ENCODE data around the gene TTLL6.

Gene TTLL6

GRCh38 chr17:48746916-48747444 lies 70.0 kb downstream of the TTLL6 start:
- Histone ChIP-seq H3K79me2 (ENCODE audit: low read length) (no peaks in the 10 kb centered on the region), H3K4me3 (ENCODE audit: low read length) (no peak overlapping the region), H2AFZ (ENCODE audit: low read depth, low read length) (no peak overlapping the region), H3K9me3 (ENCODE audit: insufficient read depth, low read length) (no peaks in the 10 kb centered on the region), H3K27ac (ENCODE audit: low read length) (no peak overlapping the region), H3K36me3 (replicated peaks; ENCODE audit: low read depth, low read length) (no peaks in the 10 kb centered on the region), H3K4me2 (ENCODE audit: low read length) (no peak overlapping the region), H4K20me1 (ENCODE audit: insufficient read depth, low read length) (no peaks in the 10 kb centered on the region), H3K4me1 (ENCODE audit: low read length) (peaks cover 13% of the 10 kb centered on the region), H3K9ac (ENCODE audit: low read length) (no peak overlapping the region), H3K27me3 (ENCODE audit: low read depth, low read length) (peaks cover 45% of the 10 kb centered on the region)
- TF ChIP-seq EZH2phosphoT487 (IDR thresholded peaks at IDR 0.05; ENCODE audit: low read depth) = no peak
- TF ChIP-seq, protein P1, sequence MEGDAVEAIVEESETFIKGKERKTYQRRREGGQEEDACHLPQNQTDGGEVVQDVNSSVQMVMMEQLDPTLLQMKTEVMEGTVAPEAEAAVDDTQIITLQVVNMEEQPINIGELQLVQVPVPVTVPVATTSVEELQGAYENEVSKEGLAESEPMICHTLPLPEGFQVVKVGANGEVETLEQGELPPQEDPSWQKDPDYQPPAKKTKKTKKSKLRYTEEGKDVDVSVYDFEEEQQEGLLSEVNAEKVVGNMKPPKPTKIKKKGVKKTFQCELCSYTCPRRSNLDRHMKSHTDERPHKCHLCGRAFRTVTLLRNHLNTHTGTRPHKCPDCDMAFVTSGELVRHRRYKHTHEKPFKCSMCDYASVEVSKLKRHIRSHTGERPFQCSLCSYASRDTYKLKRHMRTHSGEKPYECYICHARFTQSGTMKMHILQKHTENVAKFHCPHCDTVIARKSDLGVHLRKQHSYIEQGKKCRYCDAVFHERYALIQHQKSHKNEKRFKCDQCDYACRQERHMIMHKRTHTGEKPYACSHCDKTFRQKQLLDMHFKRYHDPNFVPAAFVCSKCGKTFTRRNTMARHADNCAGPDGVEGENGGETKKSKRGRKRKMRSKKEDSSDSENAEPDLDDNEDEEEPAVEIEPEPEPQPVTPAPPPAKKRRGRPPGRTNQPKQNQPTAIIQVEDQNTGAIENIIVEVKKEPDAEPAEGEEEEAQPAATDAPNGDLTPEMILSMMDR (IDR thresholded peaks at IDR 0.05; ENCODE audit: low read depth, low read length) = no peak

GRCh38 chr17:48745381-48746275 lies 71.4 kb downstream of the TTLL6 start:
- H3K4me3 ChIP-seq (ENCODE audit: low read length) = no peak overlapping the region
- H3K79me2 ChIP-seq (ENCODE audit: low read length) = no peaks in the 10 kb centered on the region
- no peak overlapping the region for H3K9ac ChIP-seq (ENCODE audit: low read length)
- TF ChIP-seq EZH2phosphoT487 (IDR thresholded peaks at IDR 0.05; ENCODE audit: low read depth) = no peak
- TF ChIP-seq, protein P1 (IDR thresholded peaks at IDR 0.05; ENCODE audit: low read depth, low read length) = no peak
- no peak overlapping the region for H3K27ac ChIP-seq (ENCODE audit: low read length)
- peak overlapping the region; percentile 41 for H3K4me2 ChIP-seq (ENCODE audit: low read length)
- H3K9me3 ChIP-seq (ENCODE audit: insufficient read depth, low read length) = no peaks in the 10 kb centered on the region
- no peak overlapping the region for H2AFZ ChIP-seq (ENCODE audit: low read depth, low read length)
- H4K20me1 ChIP-seq (ENCODE audit: insufficient read depth, low read length) = no peaks in the 10 kb centered on the region
- peaks cover 13% of the 10 kb centered on the region for H3K4me1 ChIP-seq (ENCODE audit: low read length)
- no peaks in the 10 kb centered on the region for H3K36me3 ChIP-seq (replicated peaks; ENCODE audit: low read depth, low read length)
- peaks cover 45% of the 10 kb centered on the region for H3K27me3 ChIP-seq (ENCODE audit: low read depth, low read length)

DNA sequence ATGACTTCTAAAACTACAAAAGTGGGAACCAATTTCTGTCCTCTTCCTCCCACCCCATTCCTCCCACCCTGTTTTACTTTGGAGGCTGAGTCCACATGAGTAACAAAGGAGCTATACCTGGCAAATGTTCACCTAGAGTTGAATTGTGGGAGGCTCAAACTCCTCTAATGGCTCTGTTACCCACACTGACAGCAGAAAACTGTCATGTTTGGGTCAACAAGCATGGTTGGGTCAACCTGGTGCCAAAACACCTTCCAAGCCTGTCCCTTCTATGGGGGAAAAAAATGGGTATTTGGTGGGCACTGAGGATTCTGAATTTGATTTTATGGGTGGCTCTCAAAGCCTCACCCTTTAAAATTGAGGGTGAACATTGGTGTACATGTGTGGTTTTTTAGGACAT lies 76.5 kb downstream of the TTLL6 start:
- Histone ChIP-seq H3K27ac (ENCODE audit: low read length) (no peak overlapping the region), H3K36me3 (replicated peaks; ENCODE audit: low read depth, low read length) (no peaks in the 10 kb centered on the region), H2AFZ (ENCODE audit: low read depth, low read length) (no peak overlapping the region), H3K4me2 (ENCODE audit: low read length) (no peak overlapping the region), H4K20me1 (ENCODE audit: insufficient read depth, low read length) (no peaks in the 10 kb centered on the region), H3K9me3 (ENCODE audit: insufficient read depth, low read length) (no peaks in the 10 kb centered on the region), H3K9ac (ENCODE audit: low read length) (no peak overlapping the region), H3K4me3 (ENCODE audit: low read length) (no peak overlapping the region), H3K79me2 (ENCODE audit: low read length) (no peaks in the 10 kb centered on the region), H3K27me3 (ENCODE audit: low read depth, low read length) (peaks cover 59% of the 10 kb centered on the region), H3K4me1 (ENCODE audit: low read length) (peaks cover 6% of the 10 kb centered on the region)
- no peak for TF ChIP-seq EZH2phosphoT487 (IDR thresholded peaks at IDR 0.05; ENCODE audit: low read depth)
- TF ChIP-seq, protein P1 (IDR thresholded peaks at IDR 0.05; ENCODE audit: low read depth, low read length) = no peak

GRCh38 chr17:48738803-48739526 lies 78.1 kb downstream of the TTLL6 start:
- Histone ChIP-seq H3K4me2 (ENCODE audit: low read length) (no peak overlapping the region), H3K4me1 (ENCODE audit: low read length) (no peaks in the 10 kb centered on the region), H3K79me2 (ENCODE audit: low read length) (no peaks in the 10 kb centered on the region), H3K36me3 (replicated peaks; ENCODE audit: low read depth, low read length) (no peaks in the 10 kb centered on the region), H3K9ac (ENCODE audit: low read length) (no peak overlapping the region), H3K4me3 (ENCODE audit: low read length) (no peak overlapping the region), H4K20me1 (ENCODE audit: insufficient read depth, low read length) (no peaks in the 10 kb centered on the region), H3K9me3 (ENCODE audit: insufficient read depth, low read length) (no peaks in the 10 kb centered on the region), H2AFZ (ENCODE audit: low read depth, low read length) (no peak overlapping the region), H3K27me3 (ENCODE audit: low read depth, low read length) (peaks cover 55% of the 10 kb centered on the region), H3K27ac (ENCODE audit: low read length) (no peak overlapping the region)
- TF ChIP-seq EZH2phosphoT487 (IDR thresholded peaks at IDR 0.05; ENCODE audit: low read depth) = no peak
- TF ChIP-seq, protein P1 (IDR thresholded peaks at IDR 0.05; ENCODE audit: low read depth, low read length) = no peak

All from OCI-LY3 (cell line).